Left lung (tissue), 10 donors: ENCODE measurements around the gene GALNTL6. TPM values are rescaled to one million over a fixed set of nuclear protein-coding genes. Genes with fewer than 3 reads are reported as not detected.
A peak's percentile ranks its signal among the peaks of the same experiment; 100 is the strongest.

ENCODE experiments used
- ATAC-seq: fragments of 200-7000 bp; cut with Tn5 transposase; one replicate; pipeline ENCODE4 v1.9.1; 2020; ENCODE audit warnings: moderate library complexity
- DNase-seq, 4 donors: peaks; one replicate each; pipeline ENCODE4 v3.0.0-alpha.2; 2013 to 2020
- H3K27ac ChIP-seq, 2 donors: fragments of 200-600 bp; sonication (generic) in 1 of 2; one replicate each; pipeline versions ENCODE4 v1.5.0 to v1.8.0; 2020 to 2021
- H3K27me3 ChIP-seq, 2 donors: fragments of 200-600 bp; sonication (generic) in 1 of 2; one replicate each; pipeline versions ENCODE4 v1.5.0 to v1.8.0; 2020 to 2021
- H3K36me3 ChIP-seq, 2 donors: fragments of 200-600 bp; sonication (generic) in 1 of 2; one replicate each; pipeline versions ENCODE4 v1.5.0 to v1.8.0; 2020 to 2021
- H3K4me1 ChIP-seq, 2 donors: fragments of 200-600 bp; one replicate each; pipeline ENCODE4 v1.8.0; 2021
- H3K4me3 ChIP-seq, 2 donors: fragments of 200-600 bp; sonication (generic) in 1 of 2; one replicate each; pipeline versions ENCODE4 v1.5.0 to v1.8.0; 2020 to 2021; ENCODE audit warnings: mild to moderate bottlenecking in 1 of 2
- H3K9me3 ChIP-seq, 2 donors: fragments of 200-600 bp; sonication (generic) in 1 of 2; one replicate each; pipeline versions ENCODE4 v1.5.0 to v1.8.0; 2020 to 2021
- intact Hi-C, 2 donors: fragments of 100-400 bp; cut with DNase I; formaldehyde crosslinking; loops; one replicate each; pipeline versions ENCODE4 v1.11.2 to v1.14.2; 2022
- polyA plus RNA-seq, 6 donors: library from polyadenylated mRNA; unstranded; fragments of 120-200 nt; gene quantifications; one replicate each; pipeline ENCODE4 v1.2.1, GENCODE V29; 2013; ENCODE audit not compliant: insufficient read length in 6 of 6
- total RNA-seq, 2 donors: library from RNA; stranded (reverse); fragmentation: NEBNext Ultra II Directional; extraction: Animal tissue kit (Norgen Biotek cat#: 25700); gene quantifications; one replicate each; pipeline ENCODE4 v1.2.1, GENCODE V29; 2021
- TF ChIP-seq, protein P1 (sequence below), 2 donors: fragments of 200-600 bp; sonication (generic) in 1 of 2; IDR thresholded peaks; one replicate each; pipeline versions ENCODE4 v1.5.0 to v1.8.0; 2021; ENCODE audit warnings: antibody characterized with exemption in 2 of 2
- donor health status: DM: no; HTN: yes; CAD: no.
- donor health status: DM: no; HTN: no; CAD: no.

Gene GALNTL6
- total and polyA plus RNA-seq, 8 donors, result 0.11 to 0.16 (median 0.13) TPM; not detected in 5

DNA sequence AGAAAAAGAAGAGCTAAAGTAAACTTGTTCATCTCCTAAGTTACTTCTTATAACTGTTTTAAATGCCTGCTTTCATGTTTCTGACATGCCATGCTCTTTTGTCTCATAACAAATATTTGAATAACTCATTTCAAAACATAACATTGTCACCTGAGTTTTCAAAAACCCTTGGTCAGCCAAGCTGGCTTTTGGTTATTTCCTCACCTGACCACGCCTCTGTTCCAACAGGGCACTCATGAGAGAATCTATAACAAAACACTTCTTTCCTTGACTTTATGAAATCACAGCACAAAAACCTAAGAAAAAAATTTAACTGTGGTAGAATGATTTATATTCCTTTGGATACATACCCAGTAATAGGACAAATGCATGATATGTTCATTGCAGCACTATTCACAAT, 1182.5 kb downstream of the GALNTL6 start:
- no peak for DNase-seq
- H3K27me3 ChIP-seq, result no peaks in the 10 kb centered on the region
- TF ChIP-seq, protein P1, sequence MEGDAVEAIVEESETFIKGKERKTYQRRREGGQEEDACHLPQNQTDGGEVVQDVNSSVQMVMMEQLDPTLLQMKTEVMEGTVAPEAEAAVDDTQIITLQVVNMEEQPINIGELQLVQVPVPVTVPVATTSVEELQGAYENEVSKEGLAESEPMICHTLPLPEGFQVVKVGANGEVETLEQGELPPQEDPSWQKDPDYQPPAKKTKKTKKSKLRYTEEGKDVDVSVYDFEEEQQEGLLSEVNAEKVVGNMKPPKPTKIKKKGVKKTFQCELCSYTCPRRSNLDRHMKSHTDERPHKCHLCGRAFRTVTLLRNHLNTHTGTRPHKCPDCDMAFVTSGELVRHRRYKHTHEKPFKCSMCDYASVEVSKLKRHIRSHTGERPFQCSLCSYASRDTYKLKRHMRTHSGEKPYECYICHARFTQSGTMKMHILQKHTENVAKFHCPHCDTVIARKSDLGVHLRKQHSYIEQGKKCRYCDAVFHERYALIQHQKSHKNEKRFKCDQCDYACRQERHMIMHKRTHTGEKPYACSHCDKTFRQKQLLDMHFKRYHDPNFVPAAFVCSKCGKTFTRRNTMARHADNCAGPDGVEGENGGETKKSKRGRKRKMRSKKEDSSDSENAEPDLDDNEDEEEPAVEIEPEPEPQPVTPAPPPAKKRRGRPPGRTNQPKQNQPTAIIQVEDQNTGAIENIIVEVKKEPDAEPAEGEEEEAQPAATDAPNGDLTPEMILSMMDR (IDR thresholded peaks at IDR 0.05), result no peak
- no peaks in the 10 kb centered on the region for H3K9me3 ChIP-seq
- no peaks in the 10 kb centered on the region for H3K36me3 ChIP-seq
- H3K27ac ChIP-seq, result peak overlapping the region in 1 of 2 donors; percentile 10
- ATAC-seq, result peak; percentile 72
- H3K4me3 ChIP-seq, result no peak overlapping the region
- intact Hi-C loops, result no loop called here
- no peaks in the 10 kb centered on the region for H3K4me1 ChIP-seq

DNA sequence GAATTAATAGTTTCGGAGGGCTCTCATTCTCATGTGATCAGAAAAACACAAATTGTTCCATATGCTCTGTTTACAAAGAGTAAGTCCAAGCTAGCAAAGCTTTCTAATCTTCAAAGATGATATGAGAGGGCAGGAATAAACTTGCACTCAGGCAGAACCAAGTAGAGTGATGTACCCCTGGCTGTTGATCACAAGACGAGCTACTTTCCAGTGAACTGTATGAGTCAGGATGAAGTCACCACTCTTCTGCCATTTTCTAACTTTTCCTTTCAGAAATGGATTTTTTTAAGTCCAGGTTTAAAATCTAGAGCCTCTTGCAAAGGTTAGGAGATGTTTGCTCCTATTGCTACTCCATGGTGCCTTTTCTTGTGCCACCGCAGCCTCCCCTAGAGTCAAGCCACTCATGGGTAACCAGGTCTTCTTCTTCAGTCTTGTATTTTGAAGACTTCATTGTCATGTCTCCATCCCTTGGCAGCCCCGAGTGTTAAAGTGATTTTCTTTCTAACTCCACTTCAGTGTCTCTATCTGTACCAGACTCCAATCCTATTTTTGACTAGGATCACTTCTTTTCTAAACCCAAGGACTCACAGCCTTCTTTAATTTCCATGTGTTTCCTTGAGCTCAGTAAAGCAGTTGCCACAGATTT, 1183.5 kb downstream of the GALNTL6 start:
- no peak overlapping the region for H3K27ac ChIP-seq
- DNase-seq (no peak), ATAC-seq (peak; percentile 24)
- no peaks in the 10 kb centered on the region for H3K4me1 ChIP-seq
- H3K4me3 ChIP-seq, result no peak overlapping the region
- TF ChIP-seq, protein P1 (IDR thresholded peaks at IDR 0.05), result no peak
- H3K36me3 ChIP-seq, result no peaks in the 10 kb centered on the region
- intact Hi-C loops, result no loop called here
- no peaks in the 10 kb centered on the region for H3K9me3 ChIP-seq
- H3K27me3 ChIP-seq, result no peaks in the 10 kb centered on the region

DNA sequence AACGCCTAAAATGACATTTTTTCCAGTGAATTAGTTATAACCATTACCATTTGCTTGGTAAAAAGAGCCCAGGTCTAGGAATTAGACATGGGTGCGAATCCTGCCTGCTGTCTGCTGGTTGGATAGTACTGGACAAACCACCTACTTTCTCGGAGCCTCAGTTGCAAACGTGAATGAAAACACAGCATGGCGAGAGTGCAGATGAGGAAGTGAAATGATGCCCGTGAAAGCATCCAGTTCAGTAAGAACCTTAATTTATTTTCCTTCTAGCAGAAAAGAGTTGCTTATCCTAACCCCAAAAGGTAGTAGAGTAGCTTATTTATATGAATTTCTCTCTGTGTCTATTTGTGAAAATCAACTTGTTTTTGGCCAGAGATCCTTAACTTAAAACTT, 1184.0 kb downstream of the GALNTL6 start:
- TF ChIP-seq, protein P1 (IDR thresholded peaks at IDR 0.05), result no peak
- Histone ChIP-seq H3K4me3 (no peak overlapping the region), H3K27ac (no peak overlapping the region), H3K4me1 (peaks cover 0 to 3% of the 10 kb centered on the region in 2 donors), H3K36me3 (no peaks in the 10 kb centered on the region), H3K27me3 (no peaks in the 10 kb centered on the region), H3K9me3 (no peaks in the 10 kb centered on the region)
- ATAC-seq (no peak), DNase-seq (no peak)
- intact Hi-C loops, result no loop called here

- Histone ChIP-seq H3K27me3 (no peaks in the 10 kb centered on the region), H3K4me1 (peaks cover 0 to 8% of the 10 kb centered on the region in 2 donors), H3K9me3 (no peaks in the 10 kb centered on the region), H3K36me3 (no peaks in the 10 kb centered on the region), H3K27ac (no peak overlapping the region), H3K4me3 (no peak overlapping the region)
- ATAC-seq, result no peak
- TF ChIP-seq, protein P1 (IDR thresholded peaks at IDR 0.05), result no peak
- DNase-seq, result no peak
- intact Hi-C loops, result no loop called here
These were observed 1184.7 kb downstream of the GALNTL6 start for GRCh38 chr4:172997856-172998255.

DNA sequence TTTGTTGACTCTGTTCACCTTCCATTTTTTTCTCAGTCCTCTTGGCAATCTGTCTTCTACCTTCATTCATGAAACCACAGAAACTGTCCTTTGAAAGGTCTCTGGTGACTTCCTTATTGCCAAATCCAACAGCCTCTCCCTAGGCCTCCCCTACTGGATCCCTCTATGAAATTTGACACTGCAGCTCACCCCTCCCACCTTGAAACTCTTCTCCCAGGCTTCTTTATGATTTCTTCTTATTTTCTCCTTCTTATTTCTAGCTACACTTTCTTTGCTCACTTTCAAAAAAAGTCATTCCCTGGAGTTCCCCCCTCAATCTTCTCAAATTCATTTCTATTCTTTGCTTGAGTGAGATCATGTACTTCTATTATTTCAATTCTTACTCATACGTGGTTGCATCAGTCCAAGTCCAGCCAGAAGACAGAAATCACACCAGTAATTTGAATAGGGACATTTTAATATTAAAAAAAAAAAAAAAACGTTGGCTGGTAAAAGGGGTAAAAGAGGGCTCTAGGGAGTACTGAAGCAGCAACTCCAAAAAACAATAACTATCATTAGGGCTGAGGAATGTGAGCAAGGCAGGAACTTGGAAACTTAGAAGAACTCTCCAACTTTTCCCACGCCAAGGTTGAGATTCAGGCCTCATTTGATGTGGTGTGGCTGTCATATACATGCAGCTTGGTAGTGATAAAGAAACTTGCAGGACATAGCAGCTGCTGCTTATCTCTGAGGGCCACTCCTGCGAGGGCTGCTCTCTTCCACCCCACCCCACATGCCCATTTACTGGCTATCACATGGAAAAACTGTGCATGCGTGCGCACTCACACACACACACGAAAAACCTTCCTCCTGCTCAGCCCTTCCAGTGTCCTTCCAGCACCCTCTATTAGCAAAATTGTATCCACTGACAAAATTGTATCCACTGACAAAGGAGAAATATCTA, 1185.6 kb downstream of the GALNTL6 start:
- DNase-seq, result no peak
- Histone ChIP-seq H3K9me3 (no peaks in the 10 kb centered on the region), H3K4me3 (no peak overlapping the region), H3K36me3 (no peaks in the 10 kb centered on the region), H3K4me1 (peaks cover 0 to 8% of the 10 kb centered on the region in 2 donors), H3K27ac (no peak overlapping the region), H3K27me3 (no peaks in the 10 kb centered on the region)
- intact Hi-C loops, result no loop called here
- TF ChIP-seq, protein P1 (IDR thresholded peaks at IDR 0.05), result no peak
- ATAC-seq, result peak; percentile 33
